NOMO-1 treated with dmso at 0.1 percent for 144 hours (cell line): ENCODE data around the gene BRD2.

Experiments
- DNase-seq: peaks from one replicate; lab custom pipeline; 2025; ENCODE audit not compliant: unreplicated experiment; lab: John Stamatoyannopoulos, UW

Gene BRD2

GRCh38 chr6:32971242-32971580 is 2.8 kb downstream of the BRD2 start:
- DNase-seq = no peak

- peak; percentile 100 for DNase-seq
These were observed 3.4 kb downstream of the BRD2 start for GRCh38 chr6:32971581-32972352.

GRCh38 chr6:32972353-32973143 is 4.2 kb downstream of the BRD2 start:
- DNase-seq = peak; percentile 88

- DNase-seq = peak; percentile 25
These were observed 5.0 kb downstream of the BRD2 start for GRCh38 chr6:32973144-32974015.

GRCh38 chr6:32974016-32974333 is 5.6 kb downstream of the BRD2 start:
- DNase-seq = peak; percentile 42

GRCh38 chr6:32974541-32975308 is 6.3 kb downstream of the BRD2 start:
- DNase-seq = no peak

- DNase-seq = no peak
These were observed 7.5 kb downstream of the BRD2 start for GRCh38 chr6:32975886-32976285.

GRCh38 chr6:32976334-32977069 is 8.1 kb downstream of the BRD2 start:
- DNase-seq = no peak

GRCh38 chr6:32977272-32977952 is 9.0 kb downstream of the BRD2 start:
- DNase-seq = no peak

GRCh38 chr6:32977953-32978324 is 9.5 kb downstream of the BRD2 start:
- no peak for DNase-seq

- DNase-seq = no peak
These were observed 11.5 kb downstream of the BRD2 start for GRCh38 chr6:32979720-32980487.

GRCh38 chr6:32980488-32981038 is 12.2 kb downstream of the BRD2 start:
- no peak for DNase-seq

GRCh38 chr6:32982084-32982701 is 13.8 kb downstream of the BRD2 start:
- DNase-seq = no peak

- no peak for DNase-seq
These were observed 14.5 kb downstream of the BRD2 start for GRCh38 chr6:32982702-32983492.

- no peak for DNase-seq
These were observed 15.1 kb downstream of the BRD2 start for GRCh38 chr6:32983493-32983848.

- DNase-seq = no peak
These were observed 15.7 kb downstream of the BRD2 start for GRCh38 chr6:32983964-32984621.
